Mesenchymal stem cell (in vitro differentiated cells and primary cell): ENCODE data around the gene HMG20A.

ENCODE experiments used
- DNase-seq: peaks from one replicate; pipeline ENCODE4 v3.0.0-alpha.2; 2013
- H2AFZ ChIP-seq: one replicate; pipeline ENCODE4 v1.6.1; 2013; ENCODE audit warnings: low read depth, mild to moderate bottlenecking, control low read depth, inconsistent platforms, low read length, moderate library complexity
- H2AK5ac ChIP-seq: 2 replicates; pipeline ENCODE4 v1.6.1; 2013; ENCODE audit warnings: low read length, moderate library complexity, mild to moderate bottlenecking, inconsistent platforms; ENCODE audit not compliant: severe bottlenecking
- H2BK120ac ChIP-seq: one replicate; pipeline ENCODE4 v1.6.1; 2013; ENCODE audit warnings: low read depth, mild to moderate bottlenecking, inconsistent platforms, low read length, moderate library complexity
- H2BK12ac ChIP-seq, 2 experiments: one replicate each; pipeline ENCODE4 v1.6.1; 2013; ENCODE audit warnings: inconsistent platforms in 2 of 2, low read length in 2 of 2, mild to moderate bottlenecking in 2 of 2, moderate library complexity in 2 of 2, control low read depth in 1 of 2
- H2BK15ac ChIP-seq: one replicate; pipeline ENCODE4 v1.6.1; 2013; ENCODE audit warnings: mild to moderate bottlenecking, low read depth, inconsistent platforms; ENCODE audit not compliant: poor library complexity, severe bottlenecking
- H2BK5ac ChIP-seq: 2 replicates; pipeline ENCODE4 v1.6.1; 2013; ENCODE audit warnings: low read depth, mild to moderate bottlenecking, low read length, control low read depth, inconsistent platforms; ENCODE audit not compliant: poor library complexity, severe bottlenecking
- H3K14ac ChIP-seq, 2 experiments: one replicate each; pipeline ENCODE4 v1.6.1; 2013; ENCODE audit warnings: inconsistent platforms in 2 of 2, low read length in 2 of 2, control low read depth in 1 of 2, mild to moderate bottlenecking in 1 of 2, moderate library complexity in 1 of 2
- H3K18ac ChIP-seq, 2 experiments: one replicate each; pipeline ENCODE4 v1.6.1; 2013; ENCODE audit warnings: inconsistent platforms in 2 of 2, low read length in 2 of 2, control low read depth in 1 of 2, low read depth in 1 of 2, mild to moderate bottlenecking in 1 of 2
- H3K23ac ChIP-seq, 2 experiments: one replicate each; pipeline ENCODE4 v1.6.1; 2013; ENCODE audit warnings: inconsistent platforms in 2 of 2, low read length in 2 of 2, mild to moderate bottlenecking in 2 of 2, moderate library complexity in 2 of 2, control low read depth in 1 of 2
- H3K27ac ChIP-seq: 2 replicates; pipeline ENCODE4 v1.5.1; 2013; ENCODE audit warnings: mild to moderate bottlenecking, moderate library complexity, low read length, control low read depth, inconsistent platforms; ENCODE audit not compliant: poor library complexity, severe bottlenecking
- H3K27me3 ChIP-seq, 2 experiments: 2 replicates each; pipeline versions ENCODE4 v1.6.1 to v1.7.0; 2013; ENCODE audit warnings: low read length in 2 of 2, mild to moderate bottlenecking in 2 of 2, moderate library complexity in 2 of 2, control low read depth in 1 of 2, inconsistent platforms in 1 of 2; ENCODE audit not compliant: control insufficient read depth in 1 of 2, insufficient read depth in 1 of 2
- H3K36me3 ChIP-seq, 2 experiments: 2 replicates each; pipeline versions ENCODE4 v1.6.1 to v1.7.0; 2013; ENCODE audit warnings: low read length in 2 of 2, control low read depth in 1 of 2, inconsistent platforms in 1 of 2, low read depth in 1 of 2, mild to moderate bottlenecking in 1 of 2; ENCODE audit not compliant: insufficient read depth in 2 of 2, control insufficient read depth in 1 of 2
- H3K4ac ChIP-seq, 2 experiments: one replicate each; pipeline ENCODE4 v1.6.1; 2013; ENCODE audit warnings: inconsistent platforms in 2 of 2, low read length in 2 of 2, mild to moderate bottlenecking in 2 of 2, moderate library complexity in 2 of 2, control low read depth in 1 of 2, low read depth in 1 of 2
- H3K4me1 ChIP-seq: 2 replicates; pipeline ENCODE4 v1.6.1; 2013; ENCODE audit warnings: low read depth, low read length, control low read depth; ENCODE audit not compliant: control insufficient read depth, insufficient read depth
- H3K4me2 ChIP-seq: 2 replicates; pipeline ENCODE4 v1.6.1; 2013; ENCODE audit warnings: low read length, mild to moderate bottlenecking, inconsistent platforms; ENCODE audit not compliant: poor library complexity, severe bottlenecking
- H3K4me3 ChIP-seq, 2 experiments: 2 replicates each; pipeline versions ENCODE4 v1.5.1 to v1.7.0; 2013; ENCODE audit warnings: low read length in 2 of 2, mild to moderate bottlenecking in 2 of 2, control low read depth in 1 of 2, low read depth in 1 of 2; ENCODE audit not compliant: insufficient read depth in 1 of 2
- H3K79me1 ChIP-seq: replicated peaks from 2 replicates; pipeline ENCODE4 v1.6.1; 2013; ENCODE audit warnings: mild to moderate bottlenecking, control low read depth, low read length, inconsistent platforms; ENCODE audit not compliant: poor library complexity, severe bottlenecking
- H3K9ac ChIP-seq: 2 replicates; pipeline ENCODE4 v1.7.0; 2013; ENCODE audit warnings: mild to moderate bottlenecking, low read length, moderate library complexity
- H3K9me3 ChIP-seq: 2 replicates; pipeline ENCODE4 v1.7.0; 2013; ENCODE audit warnings: mild to moderate bottlenecking, low read length; ENCODE audit not compliant: control insufficient read depth
- H4K8ac ChIP-seq: one replicate; pipeline ENCODE4 v1.6.1; 2013; ENCODE audit warnings: inconsistent platforms, mild to moderate bottlenecking, low read length, moderate library complexity
- H4K91ac ChIP-seq: one replicate; pipeline ENCODE4 v1.6.1; 2013; ENCODE audit warnings: mild to moderate bottlenecking, low read length, inconsistent platforms
- WGBS: methylation state at CpG from one replicate; pipeline ENCODE4 v1.1.7; 2013; ENCODE audit warnings: mixed read lengths; 5-methylcytosine and 5-hydroxymethylcytosine counted together

The HMG20A gene

DNA sequence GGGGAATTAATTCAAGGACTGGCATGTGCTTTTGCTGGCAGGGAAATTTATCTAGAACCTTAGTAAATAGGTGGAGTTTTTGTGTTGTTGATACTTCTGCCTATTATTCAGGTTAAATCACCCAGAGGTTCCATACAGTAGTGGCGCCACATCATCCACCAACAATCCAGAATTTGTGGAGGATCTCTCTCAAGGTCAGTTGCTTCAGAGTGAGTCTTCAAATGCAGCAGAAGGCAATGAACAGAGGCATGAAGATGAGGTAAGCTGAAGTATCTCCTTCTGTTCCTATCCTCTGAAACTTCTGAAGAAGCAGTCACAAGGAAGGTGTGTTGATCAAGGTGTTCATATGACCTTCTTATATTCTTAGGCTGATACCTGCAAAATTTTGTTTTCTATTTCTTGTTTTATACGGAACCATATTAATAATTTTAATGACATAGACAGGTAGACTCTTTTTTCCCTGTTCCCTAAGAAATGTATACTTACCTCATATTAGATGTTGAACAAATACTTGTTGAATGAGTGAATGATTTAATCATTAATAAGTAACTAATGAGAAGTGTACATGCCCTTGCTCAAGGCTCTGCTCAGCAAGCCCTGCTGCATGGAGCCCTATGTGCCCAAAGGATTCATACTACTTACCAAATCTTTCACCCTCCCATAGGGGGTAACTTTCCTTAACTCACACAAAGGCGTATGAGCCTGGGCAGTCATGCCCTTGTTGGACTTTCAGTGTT lies 43.6 kb downstream of the HMG20A start:
- Histone ChIP-seq H3K27ac (peak overlapping the region; percentile 94), H3K4me1 (peaks cover 3% of the 10 kb centered on the region), H3K4me3 (no peak overlapping the region), H2AFZ (no peak overlapping the region), H4K91ac (no peak overlapping the region), H4K8ac (no peak overlapping the region), H3K4ac (no peak overlapping the region), H3K9me3 (no peaks in the 10 kb centered on the region), H2BK5ac (no peak overlapping the region), H2BK12ac (no peak overlapping the region), H3K27me3 (no peaks in the 10 kb centered on the region), H3K36me3 (peaks cover 7 to 80% of the 10 kb centered on the region in 2 experiments), H2BK15ac (no peak overlapping the region), H3K9ac (no peak overlapping the region), H3K18ac (no peak overlapping the region), H3K79me1 (peaks cover 23% of the 10 kb centered on the region), H3K23ac (no peak overlapping the region), H2AK5ac (no peak overlapping the region), H3K4me2 (peak overlapping the region; percentile 33), H3K14ac (no peak overlapping the region), H2BK120ac (no peak overlapping the region)
- DNase-seq, result no peak
- no CpG with 5 or more reads among the region's 3 CpGs for WGBS

DNA sequence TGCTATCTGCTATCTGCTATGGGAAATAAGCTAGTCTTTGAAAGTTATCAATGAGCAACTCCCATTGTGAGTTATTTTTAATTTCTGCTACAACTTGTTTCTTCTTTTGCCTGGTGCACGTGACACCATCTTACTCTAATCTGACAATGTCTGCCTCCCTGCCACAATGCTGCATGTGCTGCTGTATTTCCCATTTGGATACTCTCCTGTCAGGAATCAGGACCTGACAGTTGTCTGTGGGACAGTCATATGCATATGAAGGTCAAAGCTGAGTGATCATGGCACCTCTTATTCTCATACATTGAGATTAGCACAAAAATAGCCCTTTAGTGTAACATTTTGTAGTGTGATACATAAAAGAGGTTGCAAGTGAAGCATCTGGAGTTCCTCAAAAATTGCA lies 45.8 kb downstream of the HMG20A start:
- H3K23ac ChIP-seq, result no peak overlapping the region
- H2BK12ac ChIP-seq, result no peak overlapping the region
- H3K27me3 ChIP-seq, result no peaks in the 10 kb centered on the region
- no peak overlapping the region for H3K14ac ChIP-seq
- no peak overlapping the region for H3K4me3 ChIP-seq
- H2BK120ac ChIP-seq, result no peak overlapping the region
- no peak overlapping the region for H2BK15ac ChIP-seq
- H2AFZ ChIP-seq, result no peak overlapping the region
- peaks cover 3% of the 10 kb centered on the region for H3K4me1 ChIP-seq
- H3K4me2 ChIP-seq, result no peak overlapping the region
- H3K9me3 ChIP-seq, result no peaks in the 10 kb centered on the region
- 86% methylated on average over 1 of the region's 1 CpG for WGBS
- peak overlapping the region; percentile 39 for H2AK5ac ChIP-seq
- no peak overlapping the region for H3K9ac ChIP-seq
- DNase-seq, result no peak
- H3K79me1 ChIP-seq, result peaks cover 13% of the 10 kb centered on the region
- H3K36me3 ChIP-seq, result peaks cover 5 to 79% of the 10 kb centered on the region in 2 experiments
- H4K8ac ChIP-seq, result no peak overlapping the region
- no peak overlapping the region for H3K27ac ChIP-seq
- H4K91ac ChIP-seq, result no peak overlapping the region
- no peak overlapping the region for H2BK5ac ChIP-seq
- H3K18ac ChIP-seq, result no peak overlapping the region
- no peak overlapping the region for H3K4ac ChIP-seq

DNA sequence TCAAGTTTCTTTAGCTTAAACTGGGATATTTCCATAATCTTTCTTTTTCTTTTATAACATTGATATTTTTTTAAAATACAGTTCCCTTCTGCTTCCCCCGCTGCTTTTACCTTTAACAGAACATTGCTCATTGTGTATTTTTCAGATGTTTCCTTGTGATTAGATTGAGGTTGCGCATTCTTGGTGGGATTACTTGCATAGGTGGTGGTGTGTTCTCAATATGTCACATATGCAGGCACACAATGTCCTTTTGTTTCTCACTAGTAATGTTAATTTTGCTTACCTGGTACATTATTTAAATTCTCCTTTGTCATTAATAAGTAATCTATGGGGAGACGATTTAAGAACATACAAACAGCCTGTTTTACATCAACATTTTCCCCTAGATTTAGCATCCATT lies 48.2 kb downstream of the HMG20A start:
- no peak overlapping the region for H3K4me2 ChIP-seq
- H2AK5ac ChIP-seq, result no peak overlapping the region
- no peak overlapping the region for H3K4ac ChIP-seq
- no peak overlapping the region for H2BK120ac ChIP-seq
- H3K23ac ChIP-seq, result no peak overlapping the region
- H4K8ac ChIP-seq, result no peak overlapping the region
- no peak overlapping the region for H4K91ac ChIP-seq
- 92% methylated on average over 2 of the region's 3 CpGs for WGBS
- no peak overlapping the region for H2BK5ac ChIP-seq
- no peak overlapping the region for H2BK15ac ChIP-seq
- H2AFZ ChIP-seq, result no peak overlapping the region
- no peak overlapping the region for H3K9ac ChIP-seq
- no peak overlapping the region for H3K18ac ChIP-seq
- H3K9me3 ChIP-seq, result no peaks in the 10 kb centered on the region
- peaks cover 17% of the 10 kb centered on the region for H3K79me1 ChIP-seq
- H3K4me1 ChIP-seq, result peaks cover 3% of the 10 kb centered on the region
- DNase-seq, result no peak
- H2BK12ac ChIP-seq, result no peak overlapping the region
- H3K4me3 ChIP-seq, result no peak overlapping the region
- H3K27ac ChIP-seq, result no peak overlapping the region
- peaks cover 5 to 87% of the 10 kb centered on the region in 2 experiments for H3K36me3 ChIP-seq
- no peak overlapping the region for H3K14ac ChIP-seq
- H3K27me3 ChIP-seq, result no peaks in the 10 kb centered on the region

DNA sequence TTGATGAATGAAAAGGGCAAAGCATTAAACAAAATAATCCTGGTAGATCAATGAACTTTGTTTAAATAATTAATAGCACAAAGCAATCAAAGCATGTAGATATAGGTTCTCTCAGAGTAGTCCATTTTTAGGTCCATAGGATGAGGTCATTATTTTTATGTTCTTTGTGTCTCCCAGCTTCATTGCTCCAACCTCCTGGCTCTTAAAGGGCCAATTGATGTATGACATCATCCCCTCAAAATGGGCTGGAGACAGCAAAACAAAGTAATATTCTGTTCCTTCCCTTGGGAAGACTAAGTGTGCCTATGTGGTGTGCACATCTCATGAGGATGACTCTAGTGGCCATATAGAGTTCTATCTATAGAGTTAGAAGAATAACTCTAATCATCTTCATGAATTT lies 49.5 kb downstream of the HMG20A start:
- no peak overlapping the region for H2AFZ ChIP-seq
- no peak overlapping the region for H3K23ac ChIP-seq
- peaks cover 3% of the 10 kb centered on the region for H3K4me1 ChIP-seq
- peaks cover 19% of the 10 kb centered on the region for H3K79me1 ChIP-seq
- no peak overlapping the region for H3K4me2 ChIP-seq
- no peak overlapping the region for H4K91ac ChIP-seq
- H2AK5ac ChIP-seq, result no peak overlapping the region
- no peak overlapping the region for H2BK15ac ChIP-seq
- H3K27me3 ChIP-seq, result no peaks in the 10 kb centered on the region
- H3K27ac ChIP-seq, result no peak overlapping the region
- no peak overlapping the region for H2BK12ac ChIP-seq
- no peaks in the 10 kb centered on the region for H3K9me3 ChIP-seq
- no peak overlapping the region for H3K9ac ChIP-seq
- no peak overlapping the region for H3K4me3 ChIP-seq
- H3K4ac ChIP-seq, result no peak overlapping the region
- no peak overlapping the region for H3K18ac ChIP-seq
- H2BK5ac ChIP-seq, result no peak overlapping the region
- DNase-seq, result no peak
- no peak overlapping the region for H3K14ac ChIP-seq
- peaks cover 5 to 84% of the 10 kb centered on the region in 2 experiments for H3K36me3 ChIP-seq
- H2BK120ac ChIP-seq, result no peak overlapping the region
- H4K8ac ChIP-seq, result no peak overlapping the region
